H1 (cell line): ENCODE results near the gene ZNF358. TPM values are rescaled to one million over a fixed set of nuclear protein-coding genes. Genes with fewer than 3 reads are reported as not detected.

Experiments used
- CTCF ChIA-PET: fragments of 300-600 bp; sonication (Branson Sonifier 250); formaldehyde crosslinking; loops from one replicate; lab custom pipeline; 2021; ENCODE audit not compliant: partially characterized antibody; lab: Charles Lee
- POLR2A ChIA-PET: fragments of 300-600 bp; sonication (Branson Sonifier 250); formaldehyde crosslinking; loops from one replicate; lab custom pipeline; 2021; ENCODE audit warnings: inconsistent platforms; ENCODE audit not compliant: partially characterized antibody; lab: Charles Lee
- DNase-seq, 2 experiments: peaks; one replicate each; pipeline versions ENCODE4 v3.0.0 to v3.0.0-alpha.2; 2010 to 2022; ENCODE audit warnings: low spot score in 2 of 2, low read depth in 1 of 2, mixed read lengths in 1 of 2
- FAIRE-seq: peaks from 2 replicates; lab custom pipeline; 2011; peaks lifted over from hg19 to GRCh38; lab: Jason Lieb, UNC
- H2AFZ ChIP-seq: 2 replicates; pipeline ENCODE4 v1.8.1; 2012; ENCODE audit warnings: low read length, inconsistent platforms
- H2AK5ac ChIP-seq: 2 replicates; pipeline ENCODE4 v1.6.1; 2013; ENCODE audit warnings: low read depth, low read length
- H2BK120ac ChIP-seq: replicated peaks from 2 replicates; pipeline ENCODE3; 2013; ENCODE audit warnings: low read depth, low read length, inconsistent platforms
- H2BK12ac ChIP-seq: 2 replicates; pipeline ENCODE4 v1.6.1; 2013; ENCODE audit warnings: low read depth, low read length
- H2BK15ac ChIP-seq: 2 replicates; pipeline ENCODE4 v1.6.1; 2013; ENCODE audit warnings: low read length
- H2BK20ac ChIP-seq: 2 replicates; pipeline ENCODE4 v1.6.1; 2013; ENCODE audit warnings: low read length
- H2BK5ac ChIP-seq: 2 replicates; pipeline ENCODE4 v1.6.1; 2013; ENCODE audit warnings: low read depth, low read length
- H3K14ac ChIP-seq: 2 replicates; pipeline ENCODE4 v1.6.1; 2013; ENCODE audit warnings: inconsistent platforms; ENCODE audit not compliant: insufficient read length
- H3K18ac ChIP-seq: 2 replicates; pipeline ENCODE4 v1.6.1; 2013; ENCODE audit warnings: low read length; ENCODE audit errors: extremely low read depth
- H3K23ac ChIP-seq: 2 replicates; pipeline ENCODE4 v1.6.1; 2013; ENCODE audit warnings: inconsistent platforms; ENCODE audit not compliant: insufficient read length
- H3K23me2 ChIP-seq: 2 replicates; pipeline ENCODE4 v1.6.1; 2013; ENCODE audit warnings: low read depth, low read length
- H3K27ac ChIP-seq: 2 replicates; pipeline ENCODE4 v1.6.1; 2011; ENCODE audit warnings: low read depth, low read length, inconsistent platforms
- H3K27me3 ChIP-seq, 4 experiments: replicated peaks in 1 of 4; 1 replicate in 1 of 4; 2 replicates in 3 of 4; pipeline versions ENCODE4 v1.6.1 to v1.8.1; 2011 to 2013; ENCODE audit warnings: low read length in 3 of 4, mild to moderate bottlenecking in 3 of 4, inconsistent platforms in 2 of 4, mixed read lengths in 2 of 4, moderate library complexity in 1 of 4; ENCODE audit not compliant: control insufficient read depth in 3 of 4, insufficient read depth in 3 of 4; ENCODE audit errors: extremely low read depth in 1 of 4
- H3K36me3 ChIP-seq, 4 experiments: 2 replicates each; pipeline versions ENCODE4 v1.6.1 to v1.8.1; 2011 to 2013; ENCODE audit warnings: mild to moderate bottlenecking in 4 of 4, low read length in 3 of 4, moderate library complexity in 2 of 4, control low read depth in 1 of 4, inconsistent platforms in 1 of 4; ENCODE audit not compliant: insufficient read depth in 4 of 4, control insufficient read depth in 2 of 4
- H3K4ac ChIP-seq: replicated peaks from 2 replicates; pipeline ENCODE3; 2013; ENCODE audit warnings: low read length, low read depth, mixed read lengths, inconsistent platforms; ENCODE audit not compliant: insufficient read length
- H3K4me1 ChIP-seq, 4 experiments: replicated peaks in 1 of 4; 1 replicate in 1 of 4; 2 replicates in 3 of 4; pipeline versions ENCODE4 v1.6.1 to v1.8.1; 2011 to 2013; ENCODE audit warnings: low read length in 3 of 4, inconsistent platforms in 2 of 4, mixed read lengths in 1 of 4; ENCODE audit not compliant: insufficient read depth in 4 of 4, control insufficient read depth in 3 of 4
- H3K4me2 ChIP-seq, 2 experiments: 2 replicates each; pipeline versions ENCODE4 v1.6.1 to v1.8.1; 2011 to 2013; ENCODE audit warnings: low read depth in 2 of 2, low read length in 2 of 2, control low read depth in 1 of 2, inconsistent platforms in 1 of 2, mild to moderate bottlenecking in 1 of 2; ENCODE audit not compliant: insufficient read depth in 1 of 2
- H3K4me3 ChIP-seq, 4 experiments: fragments of 200-600, 300-600 bp in 1 of 4; sonication (generic), shearing (Covaris generic), sonication (Bioruptor Twin) in 1 of 4; 2 replicates each; pipeline versions ENCODE4 v1.5.1 to v1.8.1; 2011 to 2016; ENCODE audit warnings: low read length in 4 of 4, low read depth in 3 of 4, control low read depth in 2 of 4, inconsistent platforms in 2 of 4, mild to moderate bottlenecking in 2 of 4, mixed read lengths in 1 of 4, moderate library complexity in 1 of 4; ENCODE audit not compliant: insufficient read depth in 2 of 4; ENCODE audit errors: extremely low read depth in 1 of 4
- H3K56ac ChIP-seq: replicated peaks from 2 replicates; pipeline ENCODE3; 2013; ENCODE audit warnings: low read depth, mild to moderate bottlenecking, mixed read lengths, low read length, inconsistent platforms; ENCODE audit not compliant: insufficient read length
- H3K79me1 ChIP-seq: 2 replicates; pipeline ENCODE4 v1.6.1; 2013; ENCODE audit warnings: low read depth, low read length, control low read depth
- H3K79me2 ChIP-seq, 2 experiments: 2 replicates each; pipeline versions ENCODE4 v1.6.1 to v1.8.1; 2012 to 2013; ENCODE audit warnings: low read length in 2 of 2, mild to moderate bottlenecking in 2 of 2, inconsistent platforms in 1 of 2; ENCODE audit not compliant: insufficient read depth in 2 of 2, control insufficient read depth in 1 of 2
- H3K9ac ChIP-seq, 4 experiments: replicated peaks in 1 of 4; 1 replicate in 1 of 4; 2 replicates in 3 of 4; pipeline versions ENCODE4 v1.6.1 to v1.8.1; 2011 to 2013; ENCODE audit warnings: low read depth in 3 of 4, low read length in 3 of 4, control low read depth in 2 of 4, mild to moderate bottlenecking in 2 of 4, moderate library complexity in 2 of 4, inconsistent platforms in 1 of 4; ENCODE audit errors: extremely low read depth in 1 of 4
- H3K9me3 ChIP-seq, 2 experiments: 2 replicates each; pipeline versions ENCODE4 v1.6.1 to v1.8.1; 2012 to 2013; ENCODE audit warnings: mild to moderate bottlenecking in 2 of 2, moderate library complexity in 2 of 2, control low read depth in 1 of 2, inconsistent platforms in 1 of 2, low read depth in 1 of 2, low read length in 1 of 2, mixed read lengths in 1 of 2; ENCODE audit not compliant: insufficient read depth in 2 of 2
- H4K20me1 ChIP-seq, 2 experiments: replicated peaks in 1 of 2; 2 replicates each; pipeline versions ENCODE3 to v1.8.1; 2011 to 2013; ENCODE audit warnings: inconsistent platforms in 2 of 2, low read length in 2 of 2, mild to moderate bottlenecking in 1 of 2; ENCODE audit not compliant: insufficient read depth in 2 of 2, control insufficient read depth in 1 of 2
- H4K5ac ChIP-seq: 2 replicates; pipeline ENCODE4 v1.6.1; 2013; ENCODE audit warnings: low read length, low read depth, mixed read lengths, inconsistent platforms; ENCODE audit not compliant: insufficient read length
- H4K8ac ChIP-seq: 2 replicates; pipeline ENCODE4 v1.8.0; 2013; ENCODE audit warnings: mild to moderate bottlenecking, moderate library complexity, low read length, inconsistent platforms; ENCODE audit not compliant: insufficient read depth; ENCODE audit errors: extremely low read depth
- H4K91ac ChIP-seq: replicated peaks from 2 replicates; pipeline ENCODE3; 2013; ENCODE audit warnings: low read length, mixed read lengths, inconsistent platforms; ENCODE audit not compliant: insufficient read length
- EP300 ChIP-seq, 2 experiments: IDR thresholded peaks; 1 replicate in 1 of 2; 2 replicates in 1 of 2; pipeline ENCODE4 v1.6.1; 2011 to 2012; ENCODE audit warnings: low read depth in 2 of 2, low read length in 2 of 2, mild to moderate bottlenecking in 2 of 2, borderline replicate concordance in 1 of 2, inconsistent platforms in 1 of 2, moderate library complexity in 1 of 2
- WGBS, 2 experiments: shearing (Covaris generic) in 1 of 2; methylation state at CpG; one replicate each; pipeline versions ENCODE4 v1.1.6 to v1.1.7; 2013 to 2015; ENCODE audit warnings: low lambda C conversion rate in 2 of 2, mixed read lengths in 2 of 2, inconsistent platforms in 1 of 2, low coverage in 1 of 2, missing lambda C conversion rate in 1 of 2; ENCODE audit not compliant: insufficient replicate concordance in 2 of 2, insufficient coverage in 1 of 2, insufficient read length in 1 of 2; ENCODE audit errors: extremely low coverage in 1 of 2, missing lambda C conversion rate in 1 of 2; 5-methylcytosine and 5-hydroxymethylcytosine counted together
- polyA plus RNA-seq, 7 experiments: library from polyadenylated mRNA; depleted of rRNA in 3 of 7; stranded (reverse) in 5 of 7; unstranded in 2 of 7; fragments of >200 nt in 5 of 7; fragments of 200-250 nt in 2 of 7; gene quantifications; 1 replicate in 5 of 7; 2 replicates in 1 of 7; 4 replicates in 1 of 7; pipeline versions ENCODE4 v1.2.1 to v1.2.3, GENCODE V29; 2011 to 2013; ENCODE audit warnings: missing spikeins in 2 of 7, mixed read lengths in 2 of 7
- total RNA-seq: library from RNA; stranded (reverse); fragmentation: NEBNext Ultra II Directional; extraction: Animal tissue kit (Norgen Biotek cat#: 25700); gene quantifications from 2 replicates; pipeline ENCODE4 v1.2.1, GENCODE V29; 2021

Gene ZNF358
- total and polyA plus RNA-seq, 2 of the 8 experiments (the other 6 are each of a cell fraction or from before 2014, with no cell fraction given), result 40.0 to 60.3 TPM

GRCh38 chr19:7539827-7540425 lies 24.0 kb downstream of the ZNF358 start:
- Histone ChIP-seq H2BK12ac (no peak overlapping the region), H2BK20ac (no peak overlapping the region), H3K27me3 (no peaks in the 10 kb centered on the region), H3K9ac (no peak overlapping the region; a peak in 1 of 7 replicates), H2AK5ac (no peak overlapping the region), H3K4me1 (peaks cover 0 to 2% (median 1%) of the 10 kb centered on the region in 4 experiments; a peak in 3 of 7 replicates), H4K5ac (no peak overlapping the region), H3K36me3 (peaks cover 3 to 30% (median 15%) of the 10 kb centered on the region in 4 experiments; a peak in 7 of 8 replicates), H3K4me2 (no peak overlapping the region), H4K91ac (no peak overlapping the region), H4K20me1 (peaks cover 0 to 3% of the 10 kb centered on the region in 2 experiments), H3K23me2 (no peaks in the 10 kb centered on the region; the same call in 1 of the 2 replicates), H3K27ac (no peak overlapping the region), H2BK15ac (no peak overlapping the region), H3K56ac (no peak overlapping the region), H2BK120ac (no peak overlapping the region), H2BK5ac (no peak overlapping the region), H4K8ac (no peak overlapping the region), H3K9me3 (no peaks in the 10 kb centered on the region), H3K4me3 (no peak overlapping the region), H3K18ac (no peak overlapping the region), H3K79me2 (no peaks in the 10 kb centered on the region), H2AFZ (no peak overlapping the region), H3K4ac (no peak overlapping the region), H3K79me1 (no peaks in the 10 kb centered on the region), H3K23ac (no peak overlapping the region), H3K14ac (no peak overlapping the region)
- 95% methylated on average over 25 of the region's 28 CpGs; no CpG with 5 or more reads in 1 of the 2 experiments for WGBS, 2 experiments
- CTCF ChIA-PET, result no interaction called here
- POLR2A ChIA-PET, result interaction anchor here (2.3 kb wide), 1 partner anchor 18 kb away, joined by 5 read pairs; the partner anchor contains the start of gene MCOLN1
- FAIRE-seq (no peak), DNase-seq (no peak)
- no peak for TF ChIP-seq EP300 (IDR thresholded peaks at IDR 0.05; ENCODE audit: borderline replicate concordance in 1 of 2, low read depth in 2 of 2, low read length in 2 of 2)
